GM18498 (cell line): Measurements from ENCODE around the gene ACSL1.
A peak's percentile ranks its signal among the peaks of the same experiment; 100 is the strongest.

ENCODE experiments used
- ATAC-seq: cut with Tn5 transposase; IDR thresholded peaks from one replicate; pipeline ENCODE4 v1.9.1; 2021; ENCODE audit warnings: mild to moderate bottlenecking, moderate library complexity; ENCODE audit not compliant: unreplicated experiment

Gene ACSL1, protein sequence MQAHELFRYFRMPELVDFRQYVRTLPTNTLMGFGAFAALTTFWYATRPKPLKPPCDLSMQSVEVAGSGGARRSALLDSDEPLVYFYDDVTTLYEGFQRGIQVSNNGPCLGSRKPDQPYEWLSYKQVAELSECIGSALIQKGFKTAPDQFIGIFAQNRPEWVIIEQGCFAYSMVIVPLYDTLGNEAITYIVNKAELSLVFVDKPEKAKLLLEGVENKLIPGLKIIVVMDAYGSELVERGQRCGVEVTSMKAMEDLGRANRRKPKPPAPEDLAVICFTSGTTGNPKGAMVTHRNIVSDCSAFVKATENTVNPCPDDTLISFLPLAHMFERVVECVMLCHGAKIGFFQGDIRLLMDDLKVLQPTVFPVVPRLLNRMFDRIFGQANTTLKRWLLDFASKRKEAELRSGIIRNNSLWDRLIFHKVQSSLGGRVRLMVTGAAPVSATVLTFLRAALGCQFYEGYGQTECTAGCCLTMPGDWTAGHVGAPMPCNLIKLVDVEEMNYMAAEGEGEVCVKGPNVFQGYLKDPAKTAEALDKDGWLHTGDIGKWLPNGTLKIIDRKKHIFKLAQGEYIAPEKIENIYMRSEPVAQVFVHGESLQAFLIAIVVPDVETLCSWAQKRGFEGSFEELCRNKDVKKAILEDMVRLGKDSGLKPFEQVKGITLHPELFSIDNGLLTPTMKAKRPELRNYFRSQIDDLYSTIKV

GRCh38 chr4:184825896-184826690, at the start of gene ACSL1:
ACSL1 (minus strand) TSS chr4:184825968; CDS start chr4:184803514, 22,454 bp downstream.
- peak; percentile 76 for ATAC-seq

- ATAC-seq, result no peak
These were observed 47.3 kb upstream of the ACSL1 start for GRCh38 chr4:184873054-184873453.

DNA sequence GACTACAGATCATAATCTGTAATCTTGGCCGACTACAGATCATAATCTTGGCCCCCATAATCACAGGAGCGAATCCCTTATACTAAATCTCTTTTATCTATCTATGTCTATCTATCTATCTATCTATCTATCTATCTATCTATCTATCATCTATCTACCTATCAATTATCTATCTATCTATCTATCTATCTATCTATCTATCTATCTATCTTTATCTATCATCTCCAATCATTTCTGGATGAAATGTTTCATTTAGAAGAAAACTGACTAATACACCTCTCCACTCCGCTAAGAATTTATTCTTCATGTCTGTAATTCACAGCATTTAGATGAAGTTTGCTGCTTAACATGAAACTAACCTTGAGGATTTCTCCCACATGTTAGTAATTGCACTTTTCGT, 45.0 kb upstream of the ACSL1 start:
- ATAC-seq, result no peak

GRCh38 chr4:184868623-184869022, 42.9 kb upstream of the ACSL1 start:
- ATAC-seq, result no peak

DNA sequence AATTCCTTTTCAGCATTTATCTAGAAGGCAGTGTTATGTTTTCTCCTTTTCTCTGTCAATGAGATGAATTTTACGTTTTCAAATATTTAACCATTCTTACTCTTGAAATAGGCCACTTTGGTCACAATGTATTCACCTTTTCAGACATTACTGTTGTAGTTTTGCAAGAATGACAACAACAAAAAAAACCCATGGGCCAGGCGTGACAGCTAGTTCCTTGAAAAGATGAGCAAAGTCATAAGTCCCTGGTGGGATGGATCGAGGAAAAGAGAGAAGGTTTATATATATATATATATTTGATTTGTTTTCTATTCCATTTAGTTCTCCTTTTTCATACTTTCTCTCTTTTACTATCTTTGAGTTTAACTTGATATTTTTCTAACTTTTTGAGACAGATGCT, 38.1 kb upstream of the ACSL1 start:
- ATAC-seq, result no peak

DNA sequence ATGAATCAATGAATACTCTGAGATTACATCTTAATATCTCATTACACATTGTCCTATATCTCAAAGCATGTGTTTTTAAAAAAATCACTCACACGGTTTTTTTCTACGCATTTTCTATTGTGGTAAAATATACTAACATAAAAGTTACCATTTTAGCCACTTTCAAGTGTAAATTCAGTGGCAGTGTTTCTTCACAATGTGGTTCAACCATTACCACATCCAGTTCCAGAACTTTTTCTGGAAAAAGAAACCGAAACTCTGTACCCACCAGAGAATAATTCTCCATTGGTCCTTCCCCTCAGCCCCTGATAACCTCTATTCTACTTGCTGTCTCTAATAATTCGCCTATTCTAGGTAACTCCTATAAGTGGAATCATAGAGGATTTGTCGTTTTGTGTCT, 35.3 kb upstream of the ACSL1 start:
- no peak for ATAC-seq

DNA sequence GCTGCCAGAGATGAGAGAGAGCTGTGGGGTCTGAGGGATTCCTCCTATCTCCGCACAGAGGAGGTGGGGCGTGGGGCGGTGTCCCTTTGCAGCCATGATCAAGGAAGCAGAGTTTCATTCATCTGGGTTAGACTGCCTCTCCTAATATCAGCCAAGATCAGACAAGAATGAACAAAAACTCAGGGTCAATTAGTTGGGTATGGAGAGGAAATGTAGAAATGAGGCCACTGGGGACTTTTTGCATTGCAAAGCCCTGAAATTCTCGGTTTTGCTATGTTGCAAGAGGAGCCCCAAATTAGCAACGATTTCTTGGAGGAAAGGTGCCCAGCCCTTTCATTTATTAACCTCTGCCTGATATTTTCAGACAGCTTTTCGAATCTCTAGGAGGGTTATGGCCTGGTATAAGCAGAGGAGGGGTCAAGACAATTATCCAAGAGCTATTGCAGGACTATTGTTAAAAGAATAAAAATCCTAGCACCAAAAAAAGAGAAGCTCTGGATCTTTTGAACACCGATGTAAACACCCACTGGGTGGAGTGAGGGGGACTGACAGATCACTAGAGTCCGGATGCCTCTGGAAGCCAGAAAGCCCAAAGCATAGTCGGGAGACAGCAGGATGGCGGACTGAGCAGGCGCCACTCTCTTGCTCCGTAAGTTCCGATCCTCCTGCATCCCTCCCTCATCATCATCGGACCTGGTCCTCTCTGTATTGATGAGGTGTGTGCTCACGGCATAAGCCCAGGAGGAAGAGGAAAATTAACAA, 34.4 kb upstream of the ACSL1 start:
- peak; percentile 67 for ATAC-seq

- no peak for ATAC-seq
These were observed 31.8 kb upstream of the ACSL1 start for GRCh38 chr4:184857441-184858121.

- no peak for ATAC-seq
These were observed 30.5 kb upstream of the ACSL1 start for GRCh38 chr4:184856277-184856609.

GRCh38 chr4:184854673-184855072, 28.9 kb upstream of the ACSL1 start:
- ATAC-seq, result peak; percentile 25

DNA sequence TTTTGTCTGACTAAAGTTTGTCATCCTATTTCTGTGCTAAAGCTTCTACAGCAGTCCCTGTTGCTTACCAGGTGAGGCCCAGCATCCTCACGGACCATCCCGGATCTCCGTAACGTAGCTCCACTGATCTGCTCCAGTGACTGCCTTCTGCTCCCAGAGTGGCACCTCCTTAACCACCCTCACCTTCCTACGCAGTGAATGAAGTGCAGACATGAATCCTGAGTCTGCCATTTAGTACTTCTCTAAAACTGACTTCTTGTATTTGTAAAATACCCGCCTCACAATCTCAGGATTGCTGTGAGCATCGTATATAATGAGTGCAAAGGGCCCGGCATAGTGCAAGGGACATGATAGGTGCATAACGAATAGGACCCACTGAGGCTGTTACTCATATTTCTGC, 27.7 kb upstream of the ACSL1 start:
- ATAC-seq, result no peak

DNA sequence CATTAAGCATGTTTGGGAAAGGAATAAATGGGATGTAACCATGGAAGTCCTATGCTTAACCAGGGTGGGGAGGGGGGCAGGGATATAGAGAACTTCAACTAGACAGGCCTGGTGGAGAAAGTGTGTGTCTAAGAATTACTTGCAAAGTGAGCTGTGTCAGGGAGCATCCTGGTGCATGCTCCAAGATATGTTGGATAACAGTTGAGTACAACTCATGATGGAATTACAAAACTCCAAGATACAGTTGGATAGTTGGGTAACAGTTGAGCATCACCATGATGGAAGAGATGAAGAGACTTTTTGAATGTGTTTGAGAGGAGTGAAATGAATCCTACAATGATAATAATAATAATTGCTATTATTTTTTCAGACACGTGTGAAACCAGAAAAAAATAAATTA, 26.1 kb upstream of the ACSL1 start:
- ATAC-seq, result no peak

DNA sequence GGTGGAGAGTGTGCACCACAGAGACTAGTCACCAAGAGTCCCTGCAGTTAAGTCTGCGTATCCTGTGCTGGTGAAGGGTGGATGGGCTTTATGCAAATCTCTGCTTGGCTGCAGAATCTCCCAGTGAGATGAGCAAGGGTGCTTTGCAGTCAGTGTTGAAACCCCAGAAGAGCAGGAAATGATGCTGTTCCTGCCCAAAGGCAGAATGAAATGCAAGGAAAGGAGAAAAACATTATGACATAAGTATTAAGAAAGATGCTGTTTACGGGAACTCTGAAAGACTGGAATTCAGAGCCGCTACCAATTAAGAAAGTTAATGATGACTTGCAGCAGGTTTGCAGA, 25.4 kb upstream of the ACSL1 start:
- peak; percentile 76 for ATAC-seq

GRCh38 chr4:184850431-184851199, 24.8 kb upstream of the ACSL1 start:
- peak; percentile 38 for ATAC-seq

- ATAC-seq, result no peak
These were observed 24.2 kb upstream of the ACSL1 start for GRCh38 chr4:184850018-184850417.

DNA sequence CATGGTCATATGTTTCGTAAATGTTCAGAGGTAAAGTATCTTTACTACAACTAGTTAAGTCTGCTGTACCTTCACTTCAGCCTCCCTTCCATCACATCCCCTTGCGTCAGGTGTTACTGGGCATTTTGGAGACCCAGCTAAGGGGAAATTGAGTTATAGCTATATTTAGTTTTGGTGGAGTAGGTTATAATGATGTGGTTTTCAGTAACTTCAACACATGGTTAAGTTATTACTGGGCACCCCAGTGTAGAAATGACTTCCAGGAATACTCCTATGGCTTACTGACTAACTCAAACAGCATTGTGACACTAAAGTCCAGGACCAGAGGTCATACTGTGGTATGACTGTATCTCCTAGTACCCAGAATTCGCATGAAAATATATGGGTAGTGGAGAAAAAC, 23.4 kb upstream of the ACSL1 start:
- ATAC-seq, result peak; percentile 25

DNA sequence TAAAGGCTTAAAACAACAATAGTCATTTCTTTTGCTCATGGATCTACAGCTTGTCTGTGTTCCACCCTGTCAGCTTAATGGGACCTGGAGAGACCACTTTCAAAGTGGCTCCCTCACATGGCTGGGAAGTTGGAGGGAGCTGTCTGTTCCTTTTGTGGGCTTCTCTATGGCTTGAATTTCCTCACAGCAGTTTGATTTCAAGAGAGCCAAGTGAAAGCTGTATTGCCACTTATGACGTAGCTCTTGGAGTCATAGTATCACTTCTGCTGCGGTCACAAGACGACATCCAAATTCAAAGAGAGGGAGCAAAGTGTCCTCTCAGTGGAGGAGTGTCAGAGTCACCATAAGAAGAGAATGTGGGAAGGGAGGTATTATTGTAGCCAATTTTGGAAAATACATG, 22.7 kb upstream of the ACSL1 start:
- peak; percentile 33 for ATAC-seq

- no peak for ATAC-seq
These were observed 20.8 kb upstream of the ACSL1 start for GRCh38 chr4:184846531-184846930.

DNA sequence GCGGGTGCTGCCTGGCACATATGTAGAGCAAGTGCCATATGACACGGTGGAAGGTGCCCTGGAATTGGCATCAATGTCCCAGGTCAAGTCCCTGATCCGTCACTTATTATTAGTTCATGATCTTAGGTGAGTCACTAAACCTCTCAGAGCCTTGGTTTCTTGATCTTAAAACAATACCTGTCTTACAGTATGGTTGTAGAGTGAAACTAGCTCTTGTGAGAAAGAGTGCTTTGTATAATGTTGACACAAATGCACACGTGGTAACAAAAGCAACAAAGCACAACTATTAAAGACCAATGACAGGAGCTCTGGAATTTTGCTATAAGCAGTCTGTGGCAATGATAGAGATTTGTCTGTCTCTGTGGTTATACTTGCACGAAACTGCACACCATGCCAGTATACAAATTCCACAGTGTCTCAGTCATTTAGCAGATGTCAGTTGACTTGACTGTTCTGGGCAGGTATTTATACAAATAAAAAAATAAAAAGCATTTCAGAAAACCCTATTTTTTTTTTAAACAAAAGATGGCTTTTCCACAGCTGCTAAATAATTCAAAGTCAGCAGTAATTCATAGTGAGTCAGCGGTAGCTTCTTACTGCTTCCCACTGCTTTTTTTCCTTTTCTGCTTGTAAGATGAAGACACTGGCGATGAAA, 19.7 kb upstream of the ACSL1 start:
- no peak for ATAC-seq
